HG03066 (cell line): ENCODE measurements around the gene MTUS2.
A peak's percentile ranks its signal among the peaks of the same experiment; 100 is the strongest.

Source experiments
- ATAC-seq: cut with Tn5 transposase; IDR thresholded peaks from one replicate; pipeline ENCODE4 v1.9.1; 2021; ENCODE audit warnings: low read depth; ENCODE audit not compliant: unreplicated experiment

The MTUS2 gene

GRCh38 chr13:29020314-29020713 is 200.2 kb downstream of the MTUS2 start:
- ATAC-seq = no peak

GRCh38 chr13:29021311-29021710 is 201.2 kb downstream of the MTUS2 start:
- ATAC-seq = no peak

- no peak for ATAC-seq
These were observed 201.6 kb downstream of the MTUS2 start for GRCh38 chr13:29021717-29022116.

- ATAC-seq = no peak
These were observed 202.3 kb downstream of the MTUS2 start for GRCh38 chr13:29022410-29022809.

GRCh38 chr13:29022968-29023367 is 202.8 kb downstream of the MTUS2 start:
- ATAC-seq = no peak

GRCh38 chr13:29024783-29025182 is 204.6 kb downstream of the MTUS2 start:
- no peak for ATAC-seq

GRCh38 chr13:29028868-29029267 is 208.7 kb downstream of the MTUS2 start:
- no peak for ATAC-seq

GRCh38 chr13:29038700-29039099 is 218.6 kb downstream of the MTUS2 start:
- ATAC-seq = no peak

GRCh38 chr13:29039212-29039611 is 219.1 kb downstream of the MTUS2 start:
- ATAC-seq = no peak

- no peak for ATAC-seq
These were observed 226.4 kb downstream of the MTUS2 start for GRCh38 chr13:29046588-29046987.

GRCh38 chr13:29049524-29049923 is 229.4 kb downstream of the MTUS2 start:
- ATAC-seq = no peak

- no peak for ATAC-seq
These were observed 230.6 kb downstream of the MTUS2 start for GRCh38 chr13:29050719-29051118.

GRCh38 chr13:29059800-29060199 is 239.7 kb downstream of the MTUS2 start:
- no peak for ATAC-seq

- no peak for ATAC-seq
These were observed 245.0 kb downstream of the MTUS2 start for GRCh38 chr13:29065142-29065541.

GRCh38 chr13:29067306-29067945 is 247.3 kb downstream of the MTUS2 start:
- ATAC-seq = no peak

- no peak for ATAC-seq
These were observed 253.6 kb downstream of the MTUS2 start for GRCh38 chr13:29073755-29074154.

- no peak for ATAC-seq
These were observed 257.1 kb downstream of the MTUS2 start for GRCh38 chr13:29077051-29077813.

GRCh38 chr13:29081036-29081435 is 260.9 kb downstream of the MTUS2 start:
- ATAC-seq = peak; percentile 75

- no peak for ATAC-seq
These were observed 261.7 kb downstream of the MTUS2 start for GRCh38 chr13:29081697-29082440.

- ATAC-seq = no peak
These were observed 279.8 kb downstream of the MTUS2 start for GRCh38 chr13:29099781-29100406.

- no peak for ATAC-seq
These were observed 280.6 kb downstream of the MTUS2 start for GRCh38 chr13:29100758-29101157.
